Naive thymus-derived CD4-positive, alpha-beta T cell (primary cell): ENCODE measurements around the gene HOXD4. TPM values are rescaled to one million over a fixed set of nuclear protein-coding genes. Genes with fewer than 3 reads are reported as not detected.
A peak's percentile ranks its signal among the peaks of the same experiment; 100 is the strongest.

Source experiments
- ATAC-seq: fragments of 150-1000 bp; cut with Tn5 transposase; 2 replicates; pipeline ENCODE4 v1.10.0; 2021; ENCODE audit warnings: mild to moderate bottlenecking, moderate library complexity
- CTCF ChIA-PET: fragments of 350-600 bp; sonication (Branson Sonifier 250); formaldehyde crosslinking; loops from one replicate; lab custom pipeline; 2021; ENCODE audit warnings: antibody characterized with exemption; lab: Charles Lee
- POLR2A ChIA-PET: fragments of 350-600 bp; sonication (Branson Sonifier 250); formaldehyde crosslinking; loops from one replicate; lab custom pipeline; 2021; ENCODE audit warnings: antibody characterized with exemption, inconsistent platforms; lab: Charles Lee
- DNase-seq, 9 donors: peaks; one replicate each; pipeline versions ENCODE4 v3.0.0 to v3.0.0-alpha.2; 2020 to 2022; ENCODE audit warnings: mixed read lengths in 1 of 9
- H3K27ac ChIP-seq: one replicate; pipeline ENCODE4 v1.7.0; 2013; ENCODE audit warnings: mild to moderate bottlenecking, low read depth, low read length, moderate library complexity
- H3K27me3 ChIP-seq, 2 donors: one replicate each; pipeline ENCODE4 v1.7.0; 2013; ENCODE audit warnings: low read length in 2 of 2, mild to moderate bottlenecking in 2 of 2, moderate library complexity in 2 of 2; ENCODE audit not compliant: control insufficient read depth in 2 of 2, insufficient read depth in 2 of 2
- H3K36me3 ChIP-seq, 3 experiments: 1 replicate in 2 of 3; 2 replicates in 1 of 3; pipeline ENCODE4 v1.7.0; 2013; ENCODE audit warnings: low read length in 3 of 3, mild to moderate bottlenecking in 3 of 3, moderate library complexity in 1 of 3; ENCODE audit not compliant: insufficient read depth in 3 of 3, control insufficient read depth in 2 of 3
- H3K4me1 ChIP-seq, 2 donors: one replicate each; pipeline ENCODE4 v1.7.0; 2013; ENCODE audit warnings: low read length in 2 of 2, mild to moderate bottlenecking in 2 of 2, moderate library complexity in 1 of 2; ENCODE audit not compliant: control insufficient read depth in 2 of 2, insufficient read depth in 2 of 2
- H3K4me3 ChIP-seq: 2 replicates; pipeline ENCODE4 v1.7.0; 2013; ENCODE audit warnings: mild to moderate bottlenecking, low read length
- H3K9me3 ChIP-seq, 3 experiments: 1 replicate in 2 of 3; 2 replicates in 1 of 3; pipeline ENCODE4 v1.7.0; 2013; ENCODE audit warnings: low read length in 3 of 3; ENCODE audit not compliant: control insufficient read depth in 2 of 3
- H3K27ac Mint-ChIP-seq, 9 donors: one replicate each; pipeline ENCODE4 v1.8.0; 2020 to 2022; ENCODE audit warnings: mixed read lengths in 9 of 9, mild to moderate bottlenecking in 8 of 9, moderate library complexity in 5 of 9, inconsistent platforms in 2 of 9
- H3K27me3 Mint-ChIP-seq, 5 donors: one replicate each; pipeline ENCODE4 v1.8.0; 2021 to 2022; ENCODE audit warnings: mixed read lengths in 5 of 5, mild to moderate bottlenecking in 1 of 5
- H3K36me3 Mint-ChIP-seq, 5 donors: one replicate each; pipeline ENCODE4 v1.8.0; 2020 to 2022; ENCODE audit warnings: mixed read lengths in 5 of 5, mild to moderate bottlenecking in 3 of 5, inconsistent platforms in 1 of 5
- H3K4me1 Mint-ChIP-seq, 7 donors: one replicate each; pipeline ENCODE4 v1.8.0; 2020 to 2022; ENCODE audit warnings: mixed read lengths in 7 of 7, mild to moderate bottlenecking in 3 of 7, inconsistent platforms in 1 of 7
- H3K4me3 Mint-ChIP-seq, 10 donors: one replicate each; pipeline ENCODE4 v1.8.0; 2020 to 2022; ENCODE audit warnings: mild to moderate bottlenecking in 10 of 10, mixed read lengths in 10 of 10, moderate library complexity in 6 of 10, inconsistent platforms in 2 of 10
- H3K9me3 Mint-ChIP-seq, 11 donors: one replicate each; pipeline ENCODE4 v1.8.0; 2020 to 2022; ENCODE audit warnings: mixed read lengths in 11 of 11, mild to moderate bottlenecking in 4 of 11, inconsistent platforms in 1 of 11, moderate library complexity in 1 of 11
- intact Hi-C, 2 donors: fragments of 100-400 bp; cut with micrococcal nuclease; formaldehyde crosslinking; loops; one replicate each; pipeline ENCODE4 v1.15.1; 2023
- polyA plus RNA-seq, 2 donors: library from polyadenylated mRNA; unstranded; fragments of 300-500 nt; fragmentation: Illumina TruSeq; gene quantifications; one replicate each; pipeline ENCODE4 v1.2.3, GENCODE V29; 2021
- total RNA-seq, 6 experiments: library from RNA in 5 of 6; stranded (reverse) in 5 of 6; gene quantifications; 1 replicate in 5 of 6; 2 replicates in 1 of 6; pipeline ENCODE4 v1.2.3 and lab custom pipeline; 2021 to 2026

Gene HOXD4
- total and polyA plus RNA-seq, 7 experiments from 2014 or later: not detected

GRCh38 chr2:176109192-176109901 lies 42.0 kb upstream of the HOXD4 start:
- Histone ChIP-seq H3K27ac (no peak overlapping the region), H3K27me3 (peaks cover 14 to 70% of the 10 kb centered on the region in 2 donors), H3K4me1 (peaks cover 0 to 18% of the 10 kb centered on the region in 2 donors), H3K36me3 (no peaks in the 10 kb centered on the region), H3K9me3 (peaks cover 0 to 20% (median 0%) of the 10 kb centered on the region in 3 experiments), H3K4me3 (no peak overlapping the region)
- Mint-ChIP-seq H3K9me3 (peaks cover 0 to 61% (median 11%) of the 10 kb centered on the region in 11 donors), H3K4me3 (peak overlapping the region in 8 of 10 donors; percentile 44 to 66 (median 51)), H3K4me1 (peaks cover 14 to 40% (median 24%) of the 10 kb centered on the region in 7 donors), H3K27me3 (peaks cover 79 to 89% (median 84%) of the 10 kb centered on the region in 5 donors), H3K27ac (peak overlapping the region in 7 of 9 donors; percentile 17 to 76 (median 58)), H3K36me3 (peaks cover 0 to 18% (median 5%) of the 10 kb centered on the region in 5 donors)
- no peak for ATAC-seq
- CTCF ChIA-PET: interaction anchor here (1.4 kb wide), 1 partner anchor 12 kb away, joined by 3 read pairs; no protein-coding TSS in a partner anchor
- DNase-seq: no peak
- POLR2A ChIA-PET: no interaction called here
- intact Hi-C loops: no loop called here

- peaks cover 0 to 18% (median 6%) of the 10 kb centered on the region in 5 donors for H3K36me3 Mint-ChIP-seq
- H3K27ac Mint-ChIP-seq: peak overlapping the region in 2 of 9 donors; percentile 71 to 76
- peaks cover 0 to 62% (median 11%) of the 10 kb centered on the region in 11 donors for H3K9me3 Mint-ChIP-seq
Observed at GRCh38 chr2:176109946-176110345, 41.4 kb upstream of the HOXD4 start.

GRCh38 chr2:176110415-176111308 lies 40.7 kb upstream of the HOXD4 start:
- peaks cover 0 to 18% of the 10 kb centered on the region in 2 donors for H3K4me1 ChIP-seq
- no peak overlapping the region for H3K27ac ChIP-seq
- POLR2A ChIA-PET: no interaction called here
- Mint-ChIP-seq H3K27ac (peak overlapping the region in 4 of 9 donors; percentile 21 to 71 (median 44)), H3K9me3 (peaks cover 0 to 66% (median 10%) of the 10 kb centered on the region in 11 donors), H3K4me1 (peaks cover 9 to 29% (median 21%) of the 10 kb centered on the region in 7 donors), H3K4me3 (peak overlapping the region in 3 of 10 donors; percentile 3 to 24 (median 11)), H3K36me3 (peaks cover 0 to 18% (median 6%) of the 10 kb centered on the region in 5 donors), H3K27me3 (peaks cover 73 to 87% (median 80%) of the 10 kb centered on the region in 5 donors)
- H3K27me3 ChIP-seq: peaks cover 21 to 76% of the 10 kb centered on the region in 2 donors
- ATAC-seq (no peak), DNase-seq (no peak)
- CTCF ChIA-PET: interaction anchor here (1.4 to 1.5 kb wide), 2 partner anchors 11 to 17 kb away, joined by 3 read pairs; no protein-coding TSS in a partner anchor
- no peaks in the 10 kb centered on the region for H3K36me3 ChIP-seq
- H3K9me3 ChIP-seq: peaks cover 0 to 22% (median 0%) of the 10 kb centered on the region in 3 experiments
- intact Hi-C loops: loop anchor here (2.0 to 5.0 kb wide), 3 partner anchors 32 to 52 kb away; no protein-coding TSS in a partner anchor
- H3K4me3 ChIP-seq: no peak overlapping the region

More at GRCh38 chr2:176109946-176110345, 41.4 kb upstream of the HOXD4 start:
- Mint-ChIP-seq H3K4me3 (peak overlapping the region in 1 of 10 donors; percentile 24), H3K4me1 (peaks cover 11 to 35% (median 24%) of the 10 kb centered on the region in 7 donors), H3K27me3 (peaks cover 75 to 89% (median 82%) of the 10 kb centered on the region in 5 donors)
- Histone ChIP-seq H3K4me3 (no peak overlapping the region), H3K27ac (no peak overlapping the region), H3K27me3 (peaks cover 20 to 73% of the 10 kb centered on the region in 2 donors), H3K4me1 (peaks cover 0 to 18% of the 10 kb centered on the region in 2 donors), H3K9me3 (peaks cover 0 to 22% (median 0%) of the 10 kb centered on the region in 3 experiments), H3K36me3 (no peaks in the 10 kb centered on the region)
- intact Hi-C loops: loop anchor here (2.0 to 5.0 kb wide), 3 partner anchors 31 to 52 kb away; no protein-coding TSS in a partner anchor
- ATAC-seq (no peak), DNase-seq (no peak)
- ChIA-PET CTCF (interaction anchor here (1.4 kb wide), 1 partner anchor 12 kb away, joined by 3 read pairs; no protein-coding TSS in a partner anchor), POLR2A (no interaction called here)

- peaks cover 0 to 16% (median 4%) of the 10 kb centered on the region in 5 donors for H3K36me3 Mint-ChIP-seq
- peak overlapping the region in 3 of 9 donors; percentile 40 to 71 (median 48) for H3K27ac Mint-ChIP-seq
- POLR2A ChIA-PET: no interaction called here
Observed at GRCh38 chr2:176111309-176111663, 40.1 kb upstream of the HOXD4 start.

GRCh38 chr2:176111846-176112374 lies 39.4 kb upstream of the HOXD4 start:
- peaks cover 2 to 68% (median 10%) of the 10 kb centered on the region in 11 donors for H3K9me3 Mint-ChIP-seq
- H3K4me3 ChIP-seq: no peak overlapping the region
- no peak for ATAC-seq
- DNase-seq: no peak
- ChIA-PET POLR2A (no interaction called here), CTCF (interaction anchor here (1.5 kb wide), 1 partner anchor 15 kb away, joined by 3 read pairs; no protein-coding TSS in a partner anchor)
- H3K4me3 Mint-ChIP-seq: peak overlapping the region in 2 of 10 donors; percentile 11 to 19
- H3K27ac ChIP-seq: no peak overlapping the region
- intact Hi-C loops: loop anchor here (2.0 to 5.0 kb wide), 3 partner anchors 33 to 50 kb away; no protein-coding TSS in a partner anchor
- peaks cover 0 to 22% (median 0%) of the 10 kb centered on the region in 3 experiments for H3K9me3 ChIP-seq
- peak overlapping the region in 3 of 9 donors; percentile 14 to 71 (median 60) for H3K27ac Mint-ChIP-seq
- peaks cover 0 to 20% (median 12%) of the 10 kb centered on the region in 7 donors for H3K4me1 Mint-ChIP-seq
- peaks cover 21 to 82% of the 10 kb centered on the region in 2 donors for H3K27me3 ChIP-seq
- H3K36me3 ChIP-seq: no peaks in the 10 kb centered on the region
- peaks cover 0 to 17% (median 4%) of the 10 kb centered on the region in 5 donors for H3K36me3 Mint-ChIP-seq
- peaks cover 73 to 91% (median 79%) of the 10 kb centered on the region in 5 donors for H3K27me3 Mint-ChIP-seq
- peaks cover 0 to 7% of the 10 kb centered on the region in 2 donors for H3K4me1 ChIP-seq

More at GRCh38 chr2:176111309-176111663, 40.1 kb upstream of the HOXD4 start:
- CTCF ChIA-PET: interaction anchor here (1.5 kb wide), 1 partner anchor 16 kb away, joined by 3 read pairs; no protein-coding TSS in a partner anchor
- peaks cover 0 to 64% (median 10%) of the 10 kb centered on the region in 11 donors for H3K9me3 Mint-ChIP-seq
- H3K4me3 ChIP-seq: no peak overlapping the region
- H3K27me3 Mint-ChIP-seq: peaks cover 70 to 87% (median 76%) of the 10 kb centered on the region in 5 donors
- DNase-seq (no peak), ATAC-seq (no peak)
- peaks cover 3 to 23% (median 15%) of the 10 kb centered on the region in 7 donors for H3K4me1 Mint-ChIP-seq
- H3K4me1 ChIP-seq: peaks cover 0 to 14% of the 10 kb centered on the region in 2 donors
- intact Hi-C loops: loop anchor here (2.0 to 5.0 kb wide), 3 partner anchors 32 to 51 kb away; no protein-coding TSS in a partner anchor
- H3K9me3 ChIP-seq: peaks cover 0 to 22% (median 0%) of the 10 kb centered on the region in 3 experiments
- H3K4me3 Mint-ChIP-seq: peak overlapping the region in 3 of 10 donors; percentile 3 to 30 (median 11)
- H3K36me3 ChIP-seq: no peaks in the 10 kb centered on the region
- H3K27me3 ChIP-seq: peaks cover 21 to 79% of the 10 kb centered on the region in 2 donors
- H3K27ac ChIP-seq: no peak overlapping the region
